Effector CD4-positive, alpha-beta T cell (primary cell): Measurements from ENCODE around the gene JAKMIP1.

ENCODE experiments used
- DNase-seq: peaks from one replicate; pipeline ENCODE4 v3.0.0-alpha.2; 2020

The JAKMIP1 gene

GRCh38 chr4:6177587-6178197, 22.7 kb downstream of the JAKMIP1 start:
- DNase-seq, result no peak

DNA sequence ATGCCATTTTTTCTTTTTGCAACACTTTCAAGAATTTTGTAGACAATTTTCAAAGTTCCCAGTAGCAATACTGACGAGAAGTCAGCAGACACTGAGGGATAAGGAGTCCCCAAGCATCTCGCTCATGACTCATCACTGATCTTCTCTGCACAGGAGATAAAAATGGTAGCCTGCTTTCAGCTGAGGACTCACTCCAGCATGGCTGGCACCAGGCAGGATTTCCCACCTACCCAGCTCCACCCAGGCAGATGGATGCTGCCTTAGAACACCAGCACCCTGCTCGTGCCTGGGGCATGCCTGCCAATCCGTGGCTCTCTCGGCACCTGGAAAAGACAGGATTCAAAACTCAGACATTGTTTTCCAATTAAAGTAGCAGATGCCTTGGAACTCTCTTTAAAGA, 24.9 kb downstream of the JAKMIP1 start:
- DNase-seq, result no peak

DNA sequence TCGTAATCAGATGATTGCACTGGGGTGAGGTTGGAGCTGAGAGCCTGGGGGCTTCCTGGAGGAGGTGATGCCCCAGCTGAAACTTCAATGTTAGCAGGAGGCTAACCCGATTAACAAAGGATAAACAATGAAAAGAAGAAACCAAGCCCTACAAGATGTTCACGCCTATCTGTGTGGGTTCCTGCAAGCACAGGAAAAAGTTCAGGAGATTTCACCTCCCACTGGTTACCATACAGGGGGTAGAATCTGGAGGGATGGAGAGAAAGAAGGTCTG, 27.5 kb downstream of the JAKMIP1 start:
- no peak for DNase-seq

- no peak for DNase-seq
These were observed 28.0 kb downstream of the JAKMIP1 start for GRCh38 chr4:6172093-6172926.

DNA sequence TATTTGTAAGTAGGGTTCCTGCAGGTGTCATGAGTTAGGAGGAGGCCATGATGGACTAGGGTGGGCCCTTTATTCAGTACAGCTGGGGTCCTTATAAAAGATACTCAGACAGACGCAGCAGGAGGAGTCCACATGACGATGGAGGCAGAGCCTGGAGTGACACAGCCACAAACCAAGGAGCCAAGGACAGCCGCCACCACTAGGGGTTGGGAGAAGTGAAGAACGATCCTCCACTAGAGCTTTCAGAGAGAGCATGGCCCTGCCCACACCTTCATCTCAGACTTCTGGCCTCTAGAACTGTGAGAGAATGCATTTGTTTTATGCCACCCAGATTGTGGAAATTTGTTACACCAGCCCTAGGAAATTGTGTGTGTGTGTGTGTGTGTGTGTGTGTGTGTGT, 31.1 kb downstream of the JAKMIP1 start:
- DNase-seq, result no peak

- no peak for DNase-seq
These were observed 34.6 kb downstream of the JAKMIP1 start for GRCh38 chr4:6165766-6166165.

DNA sequence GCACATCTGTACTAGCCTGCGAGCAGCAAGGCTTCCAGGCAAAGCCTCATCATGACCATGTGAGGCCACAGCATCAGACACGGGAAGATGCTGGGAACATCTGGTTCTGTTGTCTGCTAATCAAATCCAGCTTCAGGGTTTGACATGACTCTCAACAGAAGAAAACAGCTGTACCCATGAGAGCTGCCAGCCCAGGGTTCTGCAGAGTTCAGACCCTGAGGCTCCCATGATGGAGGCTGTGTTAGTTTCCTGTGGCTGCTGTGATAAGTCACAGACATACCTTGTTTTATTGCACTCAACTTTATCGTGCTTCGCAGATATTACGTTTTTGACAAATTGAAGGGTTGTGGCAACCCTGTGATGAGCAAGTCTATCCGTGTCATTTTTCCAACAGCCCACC, 37.5 kb downstream of the JAKMIP1 start:
- DNase-seq, result no peak

- DNase-seq, result no peak
These were observed 38.4 kb downstream of the JAKMIP1 start for GRCh38 chr4:6161921-6162464.

- no peak for DNase-seq
These were observed 39.8 kb downstream of the JAKMIP1 start for GRCh38 chr4:6160536-6160935.

- DNase-seq, result no peak
These were observed 42.4 kb downstream of the JAKMIP1 start for GRCh38 chr4:6157926-6158325.

DNA sequence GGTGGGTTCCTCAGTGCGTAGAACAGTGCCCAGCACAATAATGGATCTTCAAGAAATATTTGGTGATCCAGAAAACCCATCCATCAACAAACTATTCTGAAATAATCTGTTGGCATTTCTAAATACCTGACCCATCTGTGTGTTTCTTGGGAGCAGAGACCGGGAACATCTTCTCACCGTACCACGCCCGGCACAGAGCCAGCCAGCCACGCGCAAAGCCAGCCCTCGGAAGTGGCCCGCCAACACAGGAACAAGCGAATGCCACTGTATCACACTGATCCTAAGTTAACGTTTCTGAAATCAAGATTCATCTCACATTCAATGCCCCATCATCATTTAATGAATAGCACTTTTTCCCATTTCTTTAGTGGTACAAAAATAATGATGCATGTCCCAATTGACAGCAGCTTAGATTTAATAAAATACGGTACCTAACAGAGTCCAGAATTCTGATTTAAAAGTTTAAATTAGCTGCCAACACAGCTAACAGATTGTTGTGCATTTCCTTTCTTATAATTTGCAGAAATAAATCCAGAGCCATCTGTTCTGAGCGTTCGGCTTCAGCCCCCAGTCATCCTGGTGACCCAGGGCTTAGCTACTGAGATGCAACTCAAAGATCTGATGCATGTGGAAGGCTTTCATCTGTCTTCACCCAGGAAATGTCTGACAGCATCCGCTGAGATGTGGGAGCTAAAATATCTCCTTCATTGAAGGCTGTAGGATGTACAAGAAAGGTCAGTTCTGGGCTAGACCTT, 44.2 kb downstream of the JAKMIP1 start:
- DNase-seq, result no peak

DNA sequence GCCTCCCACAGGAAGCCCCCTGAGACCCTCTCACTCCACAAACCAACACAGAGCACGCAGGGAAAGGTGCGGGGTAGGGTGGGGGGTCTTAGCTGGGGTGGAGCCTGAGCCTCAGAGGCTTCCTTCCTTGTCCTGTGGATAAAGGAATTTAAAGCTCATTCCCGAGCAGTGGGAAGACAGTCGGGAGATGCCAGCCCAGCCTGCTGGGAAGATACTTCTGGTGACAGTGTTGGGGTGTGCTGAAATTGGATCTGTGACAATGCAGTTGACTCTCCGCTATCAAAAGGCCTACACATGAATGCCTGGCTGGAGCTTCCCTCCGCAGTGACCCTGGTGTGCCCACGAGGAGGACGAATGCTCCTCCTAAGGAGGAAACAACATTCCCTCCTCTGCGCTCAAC, 45.5 kb downstream of the JAKMIP1 start:
- DNase-seq, result no peak

DNA sequence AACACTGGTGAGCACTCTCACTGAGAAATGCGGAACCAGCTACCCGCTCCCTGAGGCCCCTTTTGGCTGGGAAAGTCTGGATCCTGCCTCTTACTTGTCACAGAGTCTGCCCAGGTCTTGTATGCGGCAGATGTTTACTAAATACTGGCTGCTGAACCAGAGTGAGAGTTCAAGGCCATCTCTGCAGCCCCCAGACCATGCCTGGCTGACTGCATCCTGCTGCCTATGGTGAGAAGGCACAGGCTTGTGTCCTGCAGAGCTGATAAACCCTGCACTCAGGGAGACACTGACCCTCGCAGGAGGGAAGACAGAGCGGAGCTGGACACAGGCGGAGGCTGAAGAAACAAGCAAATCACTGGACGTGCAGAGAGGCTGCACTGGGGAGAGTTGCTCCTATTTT, 46.5 kb downstream of the JAKMIP1 start:
- DNase-seq, result no peak

GRCh38 chr4:6152869-6153705, 47.3 kb downstream of the JAKMIP1 start:
- no peak for DNase-seq

DNA sequence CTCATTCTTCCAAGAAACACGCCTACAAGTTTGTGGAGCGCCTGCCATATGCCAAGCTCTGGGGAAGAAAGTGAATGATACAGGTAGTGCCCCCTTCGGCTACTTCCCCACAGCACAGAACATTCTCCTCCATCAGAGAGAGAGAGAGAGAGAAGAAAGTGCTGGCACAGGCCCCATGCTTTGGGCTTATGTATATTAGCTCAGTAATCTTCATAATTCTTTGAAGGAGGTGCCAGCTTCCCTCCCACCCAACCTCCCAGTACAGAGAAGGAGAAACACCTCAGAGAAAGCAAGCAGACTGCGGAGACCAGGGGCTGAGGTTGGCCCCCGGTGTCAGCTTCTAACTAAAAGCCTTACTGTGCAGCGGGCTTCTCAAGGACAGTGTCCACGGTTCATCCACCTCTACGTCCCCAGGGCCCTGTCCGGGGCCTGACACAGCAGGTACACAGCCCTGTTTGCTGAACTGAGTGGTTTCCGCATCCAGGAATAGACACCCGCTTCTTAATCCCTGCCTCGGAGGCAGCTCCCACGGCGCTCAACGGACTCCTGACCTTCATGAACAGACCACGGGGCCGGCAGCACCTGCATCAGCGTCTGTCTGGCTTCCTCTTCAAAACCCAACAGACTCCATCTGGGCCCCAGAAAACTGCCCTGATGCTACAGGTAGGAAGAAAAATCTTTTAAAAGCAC, 50.2 kb downstream of the JAKMIP1 start:
- DNase-seq, result no peak

GRCh38 chr4:6148506-6149205, 51.7 kb downstream of the JAKMIP1 start:
- no peak for DNase-seq

- no peak for DNase-seq
These were observed 52.9 kb downstream of the JAKMIP1 start for GRCh38 chr4:6147441-6147840.

DNA sequence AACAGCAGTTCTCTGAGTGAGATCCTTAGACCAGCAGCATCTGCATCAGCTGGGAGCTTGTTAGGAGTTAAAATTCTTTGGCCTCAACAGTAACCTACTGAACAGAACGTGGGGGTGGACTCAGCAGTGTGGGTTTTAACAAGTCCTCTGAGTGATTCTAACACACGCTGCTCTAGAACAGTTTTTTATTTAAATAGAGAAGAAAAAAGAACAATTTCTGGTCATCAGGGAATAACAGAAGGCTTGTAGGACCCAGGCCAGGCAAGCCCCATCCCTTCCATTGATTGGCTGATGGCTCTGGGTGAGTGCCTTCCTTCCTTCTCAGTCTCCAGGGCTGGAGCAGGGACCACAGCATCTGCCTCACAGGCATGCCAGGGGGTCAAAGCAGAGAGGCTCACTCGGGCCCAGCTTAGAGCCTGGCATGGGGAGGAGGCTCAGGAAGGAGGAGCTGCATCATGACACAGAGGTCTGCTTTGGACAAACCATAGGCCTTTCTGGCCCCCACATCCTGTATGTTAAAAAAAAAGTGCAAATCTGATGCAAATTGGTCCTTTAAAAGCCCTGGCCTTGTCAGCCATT, 56.7 kb downstream of the JAKMIP1 start:
- DNase-seq, result no peak

GRCh38 chr4:6142935-6143602, 57.3 kb downstream of the JAKMIP1 start:
- no peak for DNase-seq

DNA sequence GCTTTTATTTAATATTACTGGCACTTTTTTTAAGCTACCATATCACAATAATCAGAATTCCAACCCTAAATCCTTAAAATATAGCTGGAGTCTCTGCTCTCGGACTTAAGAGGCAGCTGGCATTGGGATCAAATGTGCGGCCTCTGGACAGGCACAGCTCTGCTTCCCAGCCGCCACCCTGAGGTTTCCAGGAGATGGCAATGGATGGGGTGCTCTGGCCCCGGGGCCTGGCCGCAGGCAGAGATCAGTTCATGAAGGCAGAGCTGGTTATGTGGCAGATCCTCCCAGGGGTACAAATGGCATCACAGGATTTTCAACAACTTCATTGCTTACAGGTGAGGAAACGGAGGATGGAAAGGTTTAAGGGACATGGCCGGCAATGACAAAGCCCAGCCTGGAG, 57.8 kb downstream of the JAKMIP1 start:
- DNase-seq, result no peak

DNA sequence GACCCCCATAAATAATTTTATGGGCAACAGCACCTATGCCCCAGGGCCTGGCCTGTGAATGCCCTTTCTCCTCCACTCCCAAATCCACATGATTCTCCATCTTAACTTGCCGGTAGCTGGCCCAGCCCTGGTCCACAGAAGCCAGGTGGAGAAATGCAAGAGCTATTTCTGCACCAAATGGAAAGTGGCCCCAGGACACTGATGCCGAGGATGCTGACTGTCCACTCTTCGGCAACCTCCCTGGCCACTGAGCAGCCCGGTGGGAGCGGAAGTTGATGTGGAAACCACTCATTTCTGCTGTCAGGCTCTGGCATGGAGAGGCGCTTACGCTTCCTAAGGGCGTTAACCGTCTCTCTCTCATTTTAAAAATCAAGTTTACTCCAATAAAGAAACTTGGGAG, 58.8 kb downstream of the JAKMIP1 start:
- no peak for DNase-seq
